Endothelial cell of umbilical vein (primary cell): ENCODE measurements around the gene TMEM181. TPM values are rescaled to one million over a fixed set of nuclear protein-coding genes. Genes with fewer than 3 reads are reported as not detected.
A peak's percentile ranks its signal among the peaks of the same experiment; 100 is the strongest.

Experiments
- BruUV-seq: library from RNA; stranded (reverse); fragments of 400-500 nt; replicated peaks from 2 replicates; lab custom pipeline; 2021; lab: Mats Ljungman, UMichigan
- CTCF ChIA-PET: fragments of 300-600, 350-600 bp; sonication (Branson Sonifier 250); formaldehyde crosslinking; loops from one replicate; lab custom pipeline; 2021; ENCODE audit warnings: antibody characterized with exemption, inconsistent platforms; lab: Charles Lee
- POLR2A ChIA-PET: fragments of 300-600, 350-600 bp; sonication (Branson Sonifier 250); formaldehyde crosslinking; loops from one replicate; lab custom pipeline; 2021; ENCODE audit warnings: antibody characterized with exemption, inconsistent platforms; lab: Charles Lee
- DNase-seq: peaks from one replicate; pipeline ENCODE4 v3.0.0-alpha.2; 2011; ENCODE audit warnings: low read depth, low spot score
- FAIRE-seq: peaks from 2 replicates; lab custom pipeline; 2011; peaks lifted over from hg19 to GRCh38; lab: Jason Lieb, UNC
- H2AFZ ChIP-seq: 2 replicates; pipeline ENCODE4 v1.6.0; 2012; ENCODE audit warnings: low read depth, low read length, control low read depth, inconsistent platforms
- H3K27ac ChIP-seq: 2 replicates; pipeline ENCODE4 v1.5.1; 2011; ENCODE audit warnings: low read depth, mild to moderate bottlenecking, control low read depth, low read length, moderate library complexity; ENCODE audit not compliant: insufficient read depth
- H3K27me3 ChIP-seq, 2 experiments: 2 replicates each; pipeline versions ENCODE4 v1.6.0 to v1.6.1; 2011; ENCODE audit warnings: low read length in 2 of 2, mixed read lengths in 1 of 2; ENCODE audit not compliant: control insufficient read depth in 2 of 2, insufficient read depth in 2 of 2
- H3K36me3 ChIP-seq, 2 experiments: 2 replicates in 1 of 2; 3 replicates in 1 of 2; pipeline ENCODE4 v1.5.1; 2011; ENCODE audit warnings: low read length in 2 of 2, mild to moderate bottlenecking in 1 of 2, moderate library complexity in 1 of 2; ENCODE audit not compliant: control insufficient read depth in 2 of 2, insufficient read depth in 2 of 2; ENCODE audit errors: extremely low read depth in 1 of 2
- H3K4me1 ChIP-seq: 3 replicates; pipeline ENCODE4 v1.5.1; 2011; ENCODE audit warnings: mild to moderate bottlenecking, low read length; ENCODE audit not compliant: control insufficient read depth, insufficient read depth; ENCODE audit errors: extremely low read depth
- H3K4me2 ChIP-seq: 2 replicates; pipeline ENCODE4 v1.6.1; 2011; ENCODE audit warnings: low read length, control low read depth, mixed read lengths; ENCODE audit not compliant: insufficient read depth
- H3K4me3 ChIP-seq, 3 experiments: fragments of 200-600 bp in 1 of 3; sonication (generic), shearing (Covaris generic) in 1 of 3; replicated peaks in 1 of 3; 2 replicates each; pipeline ENCODE4 v1.5.1; 2011 to 2016; ENCODE audit warnings: control low read depth in 3 of 3, low read length in 3 of 3, mild to moderate bottlenecking in 2 of 3, inconsistent platforms in 1 of 3, low read depth in 1 of 3, moderate library complexity in 1 of 3; ENCODE audit not compliant: insufficient read depth in 1 of 3
- H3K79me2 ChIP-seq: 2 replicates; pipeline ENCODE4 v1.6.0; 2012; ENCODE audit warnings: low read length, inconsistent platforms; ENCODE audit not compliant: control insufficient read depth, insufficient read depth
- H3K9ac ChIP-seq: replicated peaks from 2 replicates; pipeline ENCODE3; 2011; ENCODE audit warnings: low read length, control low read depth; ENCODE audit not compliant: insufficient read depth; ENCODE audit errors: extremely low read depth
- H3K9me1 ChIP-seq: replicated peaks from 3 replicates; pipeline ENCODE4 v1.6.0; 2011; ENCODE audit warnings: mild to moderate bottlenecking, low read length; ENCODE audit not compliant: control insufficient read depth, insufficient read depth; ENCODE audit errors: extremely low read depth
- H3K9me3 ChIP-seq: replicated peaks from 2 replicates; pipeline ENCODE4 v1.5.1; 2012; ENCODE audit warnings: low read length, inconsistent platforms; ENCODE audit not compliant: control insufficient read depth, insufficient read depth
- H4K20me1 ChIP-seq: replicated peaks from 2 replicates; pipeline ENCODE3; 2011; ENCODE audit warnings: mild to moderate bottlenecking, low read length; ENCODE audit not compliant: control insufficient read depth, insufficient read depth; ENCODE audit errors: extremely low read depth
- CTCF ChIP-seq, 2 donors: IDR thresholded peaks; 1 replicate in 1 of 2; 2 replicates in 1 of 2; pipeline ENCODE4 v1.5.1; 2011; ENCODE audit warnings: low read length in 2 of 2, mild to moderate bottlenecking in 2 of 2, moderate library complexity in 2 of 2, control low read depth in 1 of 2, inconsistent platforms in 1 of 2, low read depth in 1 of 2; ENCODE audit not compliant: insufficient read depth in 1 of 2; ENCODE audit errors: extremely low read depth in 1 of 2
- EZH2 ChIP-seq: IDR thresholded peaks from 2 replicates; pipeline ENCODE4 v1.6.1; 2012; ENCODE audit warnings: borderline replicate concordance, low read depth, mild to moderate bottlenecking, moderate library complexity, low read length, inconsistent platforms; ENCODE audit not compliant: severe bottlenecking
- dilution Hi-C: fragments of 300-500 bp; cut with MboI; formaldehyde crosslinking; loops from one replicate; pipeline ENCODE4 v1.15.0; 2019; ENCODE audit warnings: low sequenced_read_pairs; ENCODE audit not compliant: extremely low pct_ligation_motif_present
- intact Hi-C: fragments of 100-400 bp; cut with micrococcal nuclease; formaldehyde crosslinking; loops from one replicate; pipeline ENCODE4 v1.10.0; 2022
- polyA plus RNA-seq, 4 experiments: library from polyadenylated mRNA; depleted of rRNA in 3 of 4; stranded (reverse) in 3 of 4; unstranded in 1 of 4; fragments of >200 nt; gene quantifications; 2 replicates each; pipeline versions ENCODE4 v1.2.1 to v1.2.3, GENCODE V29; 2011 to 2012; ENCODE audit warnings: missing spikeins in 1 of 4
- total RNA-seq: library from RNA; stranded (reverse); gene quantifications from 2 replicates; pipeline ENCODE4 v1.2.3, GENCODE V29; 2021

TMEM181 gene
- total and polyA plus RNA-seq, 2 donors (not counting 3 experiments of a cell fraction or from before 2014, with no cell fraction given), result 21.7 to 33.5 TPM

DNA sequence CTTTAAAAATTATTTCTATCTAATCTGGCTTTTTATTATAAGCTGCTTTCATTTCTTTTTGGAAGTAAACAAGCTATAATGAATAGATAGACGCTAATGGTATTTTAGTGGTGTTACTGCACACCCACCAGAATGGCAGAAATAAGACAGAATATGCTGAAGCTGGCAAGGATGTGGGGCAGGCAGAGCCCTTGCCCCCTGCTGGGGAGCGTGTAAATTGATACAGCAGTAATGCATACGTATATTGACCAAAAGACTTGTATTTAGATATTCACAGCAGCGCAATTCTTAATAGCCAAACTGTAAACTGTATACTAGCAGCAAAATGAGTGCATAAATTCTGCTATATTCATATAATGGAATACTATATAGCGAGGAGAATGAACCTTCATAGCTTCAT is 35.3 kb downstream of the TMEM181 start:
- dilution Hi-C loops, result no loop called here
- H3K9me3 ChIP-seq, result no peaks in the 10 kb centered on the region

More for the DNA sequence above, 35.3 kb downstream of the TMEM181 start:
- CTCF ChIA-PET, result interaction anchor here (0.7 to 6.5 kb wide), 14 partner anchors 8 to 420 kb away, joined by 3 to 46 read pairs (median 3); no protein-coding TSS in a partner anchor
- Histone ChIP-seq H4K20me1 (no peaks in the 10 kb centered on the region), H3K9me1 (no peaks in the 10 kb centered on the region), H3K36me3 (peaks cover 4 to 30% of the 10 kb centered on the region in 2 experiments), H3K9ac (no peak overlapping the region), H2AFZ (no peak overlapping the region), H3K4me3 (no peak overlapping the region), H3K4me2 (no peak overlapping the region), H3K79me2 (no peaks in the 10 kb centered on the region), H3K27ac (no peak overlapping the region), H3K27me3 (no peaks in the 10 kb centered on the region), H3K4me1 (peaks cover 3% of the 10 kb centered on the region)
- POLR2A ChIA-PET, result no interaction called here
- TF ChIP-seq CTCF (IDR thresholded peaks at IDR 0.05; ENCODE audit: extremely low read depth in 1 of 2, insufficient read depth in 1 of 2, low read depth in 1 of 2, low read length in 2 of 2) (peak; percentile 27 to 38), EZH2 (no peak)
- intact Hi-C loops, result loop anchor here (2.0 to 5.0 kb wide), 2 partner anchors 34 to 88 kb away; partner anchors contain the start of gene TMEM181
- DNase-seq, result peak; percentile 24
- no peak for FAIRE-seq
- BruUV-seq, result no TSS peak
